AG10803 (cell line): ENCODE data around the gene SCRN1.
"Not testable (repeated sequence)": the region's sequence is repeated elsewhere in the genome, so short reads cannot be mapped to it uniquely, and the experiment has no call there.

Experiments used
- DNase-seq: peaks from one replicate; pipeline ENCODE4 v3.0.0; 2010; ENCODE audit warnings: low read depth
- H3K4me3 ChIP-seq: 2 replicates; pipeline ENCODE4 v1.5.1; 2011; ENCODE audit warnings: mild to moderate bottlenecking, low read length, control low read depth
- CTCF ChIP-seq: conservative IDR thresholded peaks from 2 replicates; pipeline ENCODE4 v1.5.1; 2011; ENCODE audit warnings: mild to moderate bottlenecking, low read length, control low read depth, inconsistent platforms

Gene SCRN1

GRCh38 chr7:29898301-29898700, 91.3 kb downstream of the SCRN1 start:
- no peak for DNase-seq
- no peak overlapping the region for H3K4me3 ChIP-seq
- no peak for TF ChIP-seq CTCF

GRCh38 chr7:29896685-29897411, 92.8 kb downstream of the SCRN1 start:
- no peak for DNase-seq
- no peak overlapping the region for H3K4me3 ChIP-seq
- no peak for TF ChIP-seq CTCF

- TF ChIP-seq CTCF = no peak
- DNase-seq = no peak
- H3K4me3 ChIP-seq = no peak overlapping the region
Observed at GRCh38 chr7:29895559-29895958, 94.0 kb downstream of the SCRN1 start.

GRCh38 chr7:29894256-29894655, 95.3 kb downstream of the SCRN1 start:
- TF ChIP-seq CTCF = no peak
- H3K4me3 ChIP-seq = no peak overlapping the region
- no peak for DNase-seq

GRCh38 chr7:29893351-29893965, 96.1 kb downstream of the SCRN1 start:
- TF ChIP-seq CTCF = no peak
- no peak overlapping the region for H3K4me3 ChIP-seq
- DNase-seq = no peak

GRCh38 chr7:29892231-29892630, 97.4 kb downstream of the SCRN1 start:
- no peak overlapping the region for H3K4me3 ChIP-seq
- TF ChIP-seq CTCF = no peak
- DNase-seq = no peak

GRCh38 chr7:29891766-29892165, 97.8 kb downstream of the SCRN1 start:
- DNase-seq = no peak
- TF ChIP-seq CTCF = no peak
- no peak overlapping the region for H3K4me3 ChIP-seq

- H3K4me3 ChIP-seq, DNase-seq: not testable (repeated sequence)
Observed at GRCh38 chr7:29890786-29891185, 98.8 kb downstream of the SCRN1 start.
